Fibroblast of the aortic adventitia (primary cell): ENCODE data around the gene C17orf114.

Experiments
- DNase-seq: peaks from one replicate; pipeline ENCODE4 v3.0.0-alpha.2; 2010; ENCODE audit warnings: low read depth
- H3K4me3 ChIP-seq: 2 replicates; pipeline ENCODE4 v1.5.1; 2011; ENCODE audit warnings: low read depth, mild to moderate bottlenecking, control low read depth, low read length, moderate library complexity
- TF ChIP-seq, protein P1 (sequence below): IDR thresholded peaks from 2 replicates; pipeline ENCODE4 v1.5.1; 2011; ENCODE audit warnings: mild to moderate bottlenecking, low read length, control low read depth, inconsistent platforms; ENCODE audit not compliant: insufficient read depth

The C17orf114 gene

DNA sequence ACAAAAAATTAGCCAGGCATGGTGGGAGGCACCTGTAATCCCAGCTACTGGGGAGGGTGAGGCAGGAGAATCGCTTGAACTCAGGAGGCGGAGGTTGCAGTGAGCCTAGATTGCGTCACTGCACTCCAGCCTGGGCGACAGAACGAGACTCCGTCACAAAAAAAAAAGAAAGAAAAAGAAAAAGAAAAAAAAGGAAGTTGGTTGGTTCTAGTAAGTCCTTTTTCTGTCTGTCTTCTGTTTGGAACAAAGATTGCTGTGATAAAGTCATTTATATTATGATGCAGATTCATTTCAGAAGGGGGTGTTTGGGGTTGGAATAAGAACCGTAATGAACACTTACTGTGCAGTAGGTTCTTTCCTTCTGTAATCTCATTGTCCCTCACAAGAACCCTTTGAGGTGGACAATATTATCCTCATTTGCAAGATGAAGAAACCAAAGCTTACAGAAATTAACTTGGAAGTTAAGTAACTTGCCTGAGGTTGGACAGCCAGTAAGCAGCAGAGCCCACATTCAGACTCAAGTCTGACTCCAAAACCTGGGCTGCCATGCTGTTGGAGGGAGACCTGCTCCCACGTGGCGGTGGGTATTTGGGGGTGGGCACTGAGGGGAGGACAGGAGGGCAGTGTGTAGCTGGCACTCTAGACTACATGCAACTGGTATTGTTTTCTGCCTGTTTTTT, 41.3 kb upstream of the C17orf114 start:
- no peak for DNase-seq
- TF ChIP-seq, protein P1, sequence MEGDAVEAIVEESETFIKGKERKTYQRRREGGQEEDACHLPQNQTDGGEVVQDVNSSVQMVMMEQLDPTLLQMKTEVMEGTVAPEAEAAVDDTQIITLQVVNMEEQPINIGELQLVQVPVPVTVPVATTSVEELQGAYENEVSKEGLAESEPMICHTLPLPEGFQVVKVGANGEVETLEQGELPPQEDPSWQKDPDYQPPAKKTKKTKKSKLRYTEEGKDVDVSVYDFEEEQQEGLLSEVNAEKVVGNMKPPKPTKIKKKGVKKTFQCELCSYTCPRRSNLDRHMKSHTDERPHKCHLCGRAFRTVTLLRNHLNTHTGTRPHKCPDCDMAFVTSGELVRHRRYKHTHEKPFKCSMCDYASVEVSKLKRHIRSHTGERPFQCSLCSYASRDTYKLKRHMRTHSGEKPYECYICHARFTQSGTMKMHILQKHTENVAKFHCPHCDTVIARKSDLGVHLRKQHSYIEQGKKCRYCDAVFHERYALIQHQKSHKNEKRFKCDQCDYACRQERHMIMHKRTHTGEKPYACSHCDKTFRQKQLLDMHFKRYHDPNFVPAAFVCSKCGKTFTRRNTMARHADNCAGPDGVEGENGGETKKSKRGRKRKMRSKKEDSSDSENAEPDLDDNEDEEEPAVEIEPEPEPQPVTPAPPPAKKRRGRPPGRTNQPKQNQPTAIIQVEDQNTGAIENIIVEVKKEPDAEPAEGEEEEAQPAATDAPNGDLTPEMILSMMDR, result no peak

DNA sequence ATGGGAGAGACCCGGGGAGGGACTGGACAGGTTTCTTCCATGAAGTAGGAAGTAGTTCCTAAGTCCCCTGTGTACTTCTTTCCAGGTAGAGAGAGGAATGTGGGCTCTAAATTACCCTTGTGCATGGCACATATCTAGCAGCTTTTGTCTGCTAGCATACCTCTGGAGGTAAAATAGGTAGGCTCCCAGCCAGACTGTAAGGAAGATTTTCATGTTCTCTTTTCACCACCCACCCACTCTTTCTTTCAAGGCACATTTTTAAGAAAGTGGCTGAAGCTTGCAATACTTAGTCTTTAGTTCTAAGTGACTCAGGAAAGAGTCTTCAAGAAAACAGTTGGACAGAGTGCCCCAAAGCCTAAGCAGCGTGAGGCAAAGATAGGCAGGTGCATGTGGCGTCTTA, 40.2 kb upstream of the C17orf114 start:
- DNase-seq, result no peak
- H3K4me3 ChIP-seq, result no peak overlapping the region
- TF ChIP-seq, protein P1, result no peak

More for the DNA sequence above, 41.3 kb upstream of the C17orf114 start:
- H3K4me3 ChIP-seq, result no peak overlapping the region

DNA sequence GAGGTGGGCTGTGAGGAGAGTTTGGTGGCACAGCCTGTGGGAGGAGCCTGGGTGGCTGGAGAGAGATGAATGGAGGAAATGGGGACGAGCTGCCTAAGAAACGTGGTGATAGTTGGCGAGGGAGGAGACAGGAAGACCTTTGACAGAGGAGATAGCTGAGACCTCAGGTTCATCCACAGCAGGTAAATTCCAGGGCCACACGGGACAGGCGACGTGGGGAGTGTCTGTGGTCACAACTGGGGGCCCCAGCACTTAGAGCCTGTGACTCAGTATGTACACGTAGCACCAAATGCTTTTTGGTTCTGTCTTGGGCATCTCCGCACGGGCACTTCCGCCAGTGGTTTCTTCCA, 38.7 kb upstream of the C17orf114 start:
- TF ChIP-seq, protein P1, result no peak
- DNase-seq, result no peak
- no peak overlapping the region for H3K4me3 ChIP-seq

DNA sequence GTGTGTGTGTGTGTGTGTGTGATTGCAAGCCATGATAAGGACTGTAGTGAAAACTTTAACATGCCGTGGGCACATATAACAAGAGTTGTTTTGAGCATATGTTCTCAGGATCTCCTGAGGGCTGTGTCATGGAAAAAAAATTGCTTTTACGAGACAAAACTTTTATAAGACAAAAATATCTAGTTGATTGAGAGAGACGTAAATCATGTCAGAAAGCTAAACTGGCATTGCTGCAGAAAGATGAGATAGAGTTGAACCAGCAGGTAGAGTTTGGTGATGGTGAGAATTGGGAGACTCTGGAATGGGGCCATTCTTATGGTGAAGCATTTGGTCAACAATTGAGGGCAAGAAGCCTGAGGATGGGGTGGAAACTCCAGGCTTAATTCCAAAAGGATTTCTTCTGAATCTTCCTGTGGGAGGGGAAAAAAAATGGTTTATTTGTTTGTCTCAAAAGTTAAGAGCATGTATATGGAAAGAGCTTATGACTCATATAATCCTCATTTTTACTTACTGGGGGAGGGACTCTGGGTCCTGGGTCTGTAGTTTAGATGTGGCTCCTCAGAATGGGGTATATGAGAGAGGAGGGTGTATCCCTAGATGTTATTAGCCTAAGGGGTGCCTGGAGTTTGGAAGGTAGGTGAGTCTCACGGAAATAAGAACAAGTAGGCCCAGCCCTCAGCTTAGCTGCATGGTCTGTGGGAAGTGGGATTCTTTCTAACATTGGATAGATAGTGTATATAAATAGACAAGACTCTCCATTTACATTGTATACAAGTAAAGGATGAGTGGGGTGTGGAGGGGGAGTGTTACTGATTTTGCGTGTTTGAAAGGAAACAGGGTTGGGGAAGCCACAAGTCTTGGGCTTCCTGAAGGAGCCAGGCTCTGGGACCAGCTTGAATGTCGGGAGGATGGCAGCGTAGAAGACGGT, 38.1 kb upstream of the C17orf114 start:
- no peak overlapping the region for H3K4me3 ChIP-seq
- TF ChIP-seq, protein P1, result no peak
- DNase-seq, result peak; percentile 25

DNA sequence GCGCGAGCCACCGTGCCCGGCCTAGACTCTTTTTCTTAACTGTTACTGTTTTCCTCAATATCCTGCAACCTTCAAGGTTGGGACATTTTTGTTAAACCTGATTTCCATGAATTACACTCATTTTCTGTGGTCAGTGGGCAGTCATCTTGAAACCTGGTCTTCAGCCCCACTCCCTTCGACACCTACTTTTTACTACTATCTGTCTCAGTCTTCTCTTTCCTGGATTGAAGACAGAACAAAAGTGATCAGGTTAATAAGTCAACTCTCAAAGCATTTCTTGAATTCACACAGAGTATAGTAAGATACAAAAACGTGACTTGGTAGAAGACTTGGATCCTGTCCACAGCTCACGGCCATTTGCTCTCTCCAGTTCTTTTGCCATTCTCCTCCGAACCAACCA, 37.1 kb upstream of the C17orf114 start:
- TF ChIP-seq, protein P1, result no peak
- H3K4me3 ChIP-seq, result no peak overlapping the region
- no peak for DNase-seq

DNA sequence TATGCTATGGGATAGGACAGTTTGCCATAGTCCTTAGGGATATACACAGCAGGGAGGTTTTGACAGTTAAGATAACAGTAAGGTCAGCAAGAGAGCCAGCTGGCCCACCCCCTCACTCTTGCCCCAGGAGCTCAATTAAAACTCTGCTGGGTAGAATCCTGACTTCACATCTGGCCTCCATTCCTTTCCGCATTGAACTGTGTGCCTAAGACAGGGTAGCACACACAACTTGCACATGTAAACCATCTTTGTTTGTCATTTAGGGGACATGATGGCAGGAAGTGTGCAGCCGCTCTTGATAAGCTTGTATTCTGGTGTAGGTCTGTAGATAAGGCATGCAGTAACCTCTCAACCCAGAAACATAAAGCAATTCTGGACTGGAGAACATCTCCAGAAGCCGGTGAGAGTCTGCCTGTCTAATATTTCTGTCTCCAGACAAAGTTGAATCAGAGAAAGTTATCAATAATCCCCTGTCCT, 36.2 kb upstream of the C17orf114 start:
- no peak for DNase-seq
- H3K4me3 ChIP-seq, result no peak overlapping the region
- TF ChIP-seq, protein P1, result no peak
